Mesenchymal stem cell (in vitro differentiated cells and primary cell): ENCODE results near the gene PCDHGA7.
A peak's percentile ranks its signal among the peaks of the same experiment; 100 is the strongest.

Experiments used
- DNase-seq: peaks from one replicate; pipeline ENCODE4 v3.0.0-alpha.2; 2013
- H2AFZ ChIP-seq: one replicate; pipeline ENCODE4 v1.6.1; 2013; ENCODE audit warnings: low read depth, mild to moderate bottlenecking, control low read depth, inconsistent platforms, low read length, moderate library complexity
- H2AK5ac ChIP-seq: 2 replicates; pipeline ENCODE4 v1.6.1; 2013; ENCODE audit warnings: low read length, moderate library complexity, mild to moderate bottlenecking, inconsistent platforms; ENCODE audit not compliant: severe bottlenecking
- H2BK120ac ChIP-seq: one replicate; pipeline ENCODE4 v1.6.1; 2013; ENCODE audit warnings: low read depth, mild to moderate bottlenecking, inconsistent platforms, low read length, moderate library complexity
- H2BK12ac ChIP-seq, 2 experiments: one replicate each; pipeline ENCODE4 v1.6.1; 2013; ENCODE audit warnings: inconsistent platforms in 2 of 2, low read length in 2 of 2, mild to moderate bottlenecking in 2 of 2, moderate library complexity in 2 of 2, control low read depth in 1 of 2
- H2BK15ac ChIP-seq: one replicate; pipeline ENCODE4 v1.6.1; 2013; ENCODE audit warnings: mild to moderate bottlenecking, low read depth, inconsistent platforms; ENCODE audit not compliant: poor library complexity, severe bottlenecking
- H2BK5ac ChIP-seq: 2 replicates; pipeline ENCODE4 v1.6.1; 2013; ENCODE audit warnings: low read depth, mild to moderate bottlenecking, low read length, control low read depth, inconsistent platforms; ENCODE audit not compliant: poor library complexity, severe bottlenecking
- H3K14ac ChIP-seq, 2 experiments: one replicate each; pipeline ENCODE4 v1.6.1; 2013; ENCODE audit warnings: inconsistent platforms in 2 of 2, low read length in 2 of 2, control low read depth in 1 of 2, mild to moderate bottlenecking in 1 of 2, moderate library complexity in 1 of 2
- H3K18ac ChIP-seq, 2 experiments: one replicate each; pipeline ENCODE4 v1.6.1; 2013; ENCODE audit warnings: inconsistent platforms in 2 of 2, low read length in 2 of 2, control low read depth in 1 of 2, low read depth in 1 of 2, mild to moderate bottlenecking in 1 of 2
- H3K23ac ChIP-seq, 2 experiments: one replicate each; pipeline ENCODE4 v1.6.1; 2013; ENCODE audit warnings: inconsistent platforms in 2 of 2, low read length in 2 of 2, mild to moderate bottlenecking in 2 of 2, moderate library complexity in 2 of 2, control low read depth in 1 of 2
- H3K27ac ChIP-seq: 2 replicates; pipeline ENCODE4 v1.5.1; 2013; ENCODE audit warnings: mild to moderate bottlenecking, moderate library complexity, low read length, control low read depth, inconsistent platforms; ENCODE audit not compliant: poor library complexity, severe bottlenecking
- H3K27me3 ChIP-seq, 2 experiments: 2 replicates each; pipeline versions ENCODE4 v1.6.1 to v1.7.0; 2013; ENCODE audit warnings: low read length in 2 of 2, mild to moderate bottlenecking in 2 of 2, moderate library complexity in 2 of 2, control low read depth in 1 of 2, inconsistent platforms in 1 of 2; ENCODE audit not compliant: control insufficient read depth in 1 of 2, insufficient read depth in 1 of 2
- H3K36me3 ChIP-seq, 2 experiments: 2 replicates each; pipeline versions ENCODE4 v1.6.1 to v1.7.0; 2013; ENCODE audit warnings: low read length in 2 of 2, control low read depth in 1 of 2, inconsistent platforms in 1 of 2, low read depth in 1 of 2, mild to moderate bottlenecking in 1 of 2; ENCODE audit not compliant: insufficient read depth in 2 of 2, control insufficient read depth in 1 of 2
- H3K4ac ChIP-seq, 2 experiments: one replicate each; pipeline ENCODE4 v1.6.1; 2013; ENCODE audit warnings: inconsistent platforms in 2 of 2, low read length in 2 of 2, mild to moderate bottlenecking in 2 of 2, moderate library complexity in 2 of 2, control low read depth in 1 of 2, low read depth in 1 of 2
- H3K4me1 ChIP-seq: 2 replicates; pipeline ENCODE4 v1.6.1; 2013; ENCODE audit warnings: low read depth, low read length, control low read depth; ENCODE audit not compliant: control insufficient read depth, insufficient read depth
- H3K4me2 ChIP-seq: 2 replicates; pipeline ENCODE4 v1.6.1; 2013; ENCODE audit warnings: low read length, mild to moderate bottlenecking, inconsistent platforms; ENCODE audit not compliant: poor library complexity, severe bottlenecking
- H3K4me3 ChIP-seq, 2 experiments: 2 replicates each; pipeline versions ENCODE4 v1.5.1 to v1.7.0; 2013; ENCODE audit warnings: low read length in 2 of 2, mild to moderate bottlenecking in 2 of 2, control low read depth in 1 of 2, low read depth in 1 of 2; ENCODE audit not compliant: insufficient read depth in 1 of 2
- H3K79me1 ChIP-seq: replicated peaks from 2 replicates; pipeline ENCODE4 v1.6.1; 2013; ENCODE audit warnings: mild to moderate bottlenecking, control low read depth, low read length, inconsistent platforms; ENCODE audit not compliant: poor library complexity, severe bottlenecking
- H3K9ac ChIP-seq: 2 replicates; pipeline ENCODE4 v1.7.0; 2013; ENCODE audit warnings: mild to moderate bottlenecking, low read length, moderate library complexity
- H3K9me3 ChIP-seq: 2 replicates; pipeline ENCODE4 v1.7.0; 2013; ENCODE audit warnings: mild to moderate bottlenecking, low read length; ENCODE audit not compliant: control insufficient read depth
- H4K8ac ChIP-seq: one replicate; pipeline ENCODE4 v1.6.1; 2013; ENCODE audit warnings: inconsistent platforms, mild to moderate bottlenecking, low read length, moderate library complexity
- H4K91ac ChIP-seq: one replicate; pipeline ENCODE4 v1.6.1; 2013; ENCODE audit warnings: mild to moderate bottlenecking, low read length, inconsistent platforms
- WGBS: methylation state at CpG from one replicate; pipeline ENCODE4 v1.1.7; 2013; ENCODE audit warnings: mixed read lengths; 5-methylcytosine and 5-hydroxymethylcytosine counted together

Gene PCDHGA7

GRCh38 chr5:141349917-141350619 lies 32.5 kb upstream of the PCDHGA7 start, which contains the start of gene PCDHGB1:
TSS of gene PCDHGB1 (plus strand) at chr5:141350099. CDS start at chr5:141350261, 162 bp downstream.
- Histone ChIP-seq H2BK15ac (no peak within 1 kb of the TSS), H4K8ac (no peak within 1 kb of the TSS), H3K9me3 (peaks cover 53% of the 10 kb centered on the region), H3K79me1 (no peaks in the 10 kb centered on the region), H3K27ac (no peak within 1 kb of the TSS), H3K4me3 (peak within 1 kb of the TSS in 1 of 2 experiments; percentile 50), H3K4ac (no peak within 1 kb of the TSS), H2BK12ac (no peak within 1 kb of the TSS), H3K9ac (no peak within 1 kb of the TSS), H3K27me3 (no peaks in the 10 kb centered on the region), H3K23ac (no peak within 1 kb of the TSS), H2AFZ (no peak within 1 kb of the TSS), H3K14ac (no peak within 1 kb of the TSS), H3K36me3 (no peaks in the 10 kb centered on the region), H3K4me2 (no peak within 1 kb of the TSS), H3K18ac (no peak within 1 kb of the TSS), H3K4me1 (peaks cover 1% of the 10 kb centered on the region), H2AK5ac (no peak within 1 kb of the TSS), H2BK5ac (no peak within 1 kb of the TSS), H2BK120ac (no peak within 1 kb of the TSS), H4K91ac (no peak within 1 kb of the TSS)
- WGBS: 67% methylated on average over 29 of the region's 29 CpGs
- DNase-seq: peak; percentile 15

GRCh38 chr5:141351591-141351990 lies 31.0 kb upstream of the PCDHGA7 start:
- H2BK12ac ChIP-seq: no peak overlapping the region
- H3K9ac ChIP-seq: no peak overlapping the region
- H3K4me1 ChIP-seq: peaks cover 1% of the 10 kb centered on the region
- H3K14ac ChIP-seq: no peak overlapping the region
- H2AFZ ChIP-seq: no peak overlapping the region
- H2BK15ac ChIP-seq: no peak overlapping the region
- H3K27ac ChIP-seq: no peak overlapping the region
- H3K36me3 ChIP-seq: no peaks in the 10 kb centered on the region
- no peak overlapping the region for H2AK5ac ChIP-seq
- H3K4me3 ChIP-seq: no peak overlapping the region
- H3K4me2 ChIP-seq: no peak overlapping the region
- 92% methylated on average over 20 of the region's 36 CpGs for WGBS
- no peak overlapping the region for H3K23ac ChIP-seq
- no peak overlapping the region for H2BK120ac ChIP-seq
- no peak overlapping the region for H4K91ac ChIP-seq
- H3K18ac ChIP-seq: no peak overlapping the region
- H3K27me3 ChIP-seq: no peaks in the 10 kb centered on the region
- DNase-seq: no peak
- H3K9me3 ChIP-seq: peaks cover 57% of the 10 kb centered on the region
- no peak overlapping the region for H4K8ac ChIP-seq
- no peak overlapping the region for H3K4ac ChIP-seq
- H3K79me1 ChIP-seq: no peaks in the 10 kb centered on the region
- H2BK5ac ChIP-seq: no peak overlapping the region

- Histone ChIP-seq H2AK5ac (no peak within 1 kb of the TSS), H3K23ac (no peak within 1 kb of the TSS), H2BK15ac (no peak within 1 kb of the TSS), H3K4ac (no peak within 1 kb of the TSS), H3K79me1 (no peaks in the 10 kb centered on the region), H3K4me2 (no peak within 1 kb of the TSS), H3K36me3 (no peaks in the 10 kb centered on the region), H2BK5ac (no peak within 1 kb of the TSS), H3K9ac (peak within 1 kb of the TSS; percentile 67), H2AFZ (no peak within 1 kb of the TSS), H3K18ac (no peak within 1 kb of the TSS), H4K8ac (no peak within 1 kb of the TSS), H3K4me1 (peaks cover 1% of the 10 kb centered on the region), H3K27me3 (no peaks in the 10 kb centered on the region), H3K9me3 (peaks cover 69% of the 10 kb centered on the region), H3K14ac (no peak within 1 kb of the TSS), H3K27ac (no peak within 1 kb of the TSS), H2BK12ac (no peak within 1 kb of the TSS), H4K91ac (no peak within 1 kb of the TSS), H3K4me3 (peak within 1 kb of the TSS in 1 of 2 experiments; percentile 73), H2BK120ac (no peak within 1 kb of the TSS)
- DNase-seq: no peak
- 88% methylated on average over 29 of the region's 29 CpGs for WGBS
These were observed 27.6 kb upstream of the PCDHGA7 start, which contains the start of gene PCDHGA4 for GRCh38 chr5:141354900-141355469. TSS of gene PCDHGA4 (plus strand) at chr5:141355021. CDS start at chr5:141355108, 87 bp downstream.

GRCh38 chr5:141355641-141356040 lies 26.9 kb upstream of the PCDHGA7 start:
- no peak for DNase-seq
- Histone ChIP-seq H2BK15ac (no peak overlapping the region), H4K91ac (no peak overlapping the region), H3K18ac (no peak overlapping the region), H2BK120ac (no peak overlapping the region), H3K9ac (no peak overlapping the region), H2AK5ac (no peak overlapping the region), H3K23ac (no peak overlapping the region), H3K9me3 (peaks cover 69% of the 10 kb centered on the region), H4K8ac (no peak overlapping the region), H3K79me1 (no peaks in the 10 kb centered on the region), H3K4me2 (no peak overlapping the region), H3K27ac (no peak overlapping the region), H3K27me3 (no peaks in the 10 kb centered on the region), H3K14ac (no peak overlapping the region), H3K4me3 (peak overlapping the region in 1 of 2 experiments; percentile 73), H2BK5ac (no peak overlapping the region), H2BK12ac (no peak overlapping the region), H3K4ac (no peak overlapping the region), H3K36me3 (no peaks in the 10 kb centered on the region), H2AFZ (no peak overlapping the region), H3K4me1 (peaks cover 1% of the 10 kb centered on the region)
- 94% methylated on average over 24 of the region's 24 CpGs for WGBS
